BJ (cell line): ENCODE measurements around the gene CHID1. TPM values are rescaled to one million over a fixed set of nuclear protein-coding genes. Genes with fewer than 3 reads are reported as not detected.

Source experiments
- CTCF ChIA-PET: fragments of 350-600 bp; formaldehyde crosslinking; extraction: SDS; loops from one replicate; lab custom pipeline; 2021; ENCODE audit warnings: antibody characterized with exemption, inconsistent platforms; lab: Yijun Ruan, JAX
- POLR2A ChIA-PET: fragments of 300-600 bp; sonication (Branson Sonifier 250); formaldehyde crosslinking; extraction: SDS; loops from one replicate; lab custom pipeline; 2021; ENCODE audit warnings: antibody characterized with exemption; lab: Charles Lee
- DNase-seq: peaks from one replicate; pipeline ENCODE4 v3.0.0-alpha.2; 2011; ENCODE audit warnings: low read depth
- H3K27me3 ChIP-seq: 2 replicates; pipeline ENCODE4 v1.6.0; 2011; ENCODE audit warnings: low read length; ENCODE audit not compliant: control insufficient read depth, insufficient read depth
- H3K36me3 ChIP-seq: 2 replicates; pipeline ENCODE4 v1.5.1; 2011; ENCODE audit warnings: low read length; ENCODE audit not compliant: control insufficient read depth, insufficient read depth
- H3K4me3 ChIP-seq: 2 replicates; pipeline ENCODE4 v1.5.1; 2011; ENCODE audit warnings: low read depth, mild to moderate bottlenecking, control low read depth, low read length
- CTCF ChIP-seq: IDR thresholded peaks from 2 replicates; pipeline ENCODE4 v1.5.1; 2011; ENCODE audit warnings: low read depth, mild to moderate bottlenecking, control low read depth, inconsistent platforms, low read length, moderate library complexity; ENCODE audit not compliant: insufficient read depth
- polyA plus RNA-seq: library from polyadenylated mRNA; depleted of rRNA; stranded (reverse); fragments of >200 nt; gene quantifications from 2 replicates; pipeline ENCODE4 v1.2.3, GENCODE V29; 2011; rRNA removed
- small RNA-seq: library from RNA; depleted of rRNA; stranded (forward); fragments of <200 nt; gene quantifications from one replicate; pipeline ENCODE3, GENCODE V24; 2012; ENCODE audit warnings: low replicate concordance, low read depth; ENCODE audit not compliant: insufficient read length

CHID1 gene
- polyA plus RNA-seq, 1 experiment, result 178 TPM

DNA sequence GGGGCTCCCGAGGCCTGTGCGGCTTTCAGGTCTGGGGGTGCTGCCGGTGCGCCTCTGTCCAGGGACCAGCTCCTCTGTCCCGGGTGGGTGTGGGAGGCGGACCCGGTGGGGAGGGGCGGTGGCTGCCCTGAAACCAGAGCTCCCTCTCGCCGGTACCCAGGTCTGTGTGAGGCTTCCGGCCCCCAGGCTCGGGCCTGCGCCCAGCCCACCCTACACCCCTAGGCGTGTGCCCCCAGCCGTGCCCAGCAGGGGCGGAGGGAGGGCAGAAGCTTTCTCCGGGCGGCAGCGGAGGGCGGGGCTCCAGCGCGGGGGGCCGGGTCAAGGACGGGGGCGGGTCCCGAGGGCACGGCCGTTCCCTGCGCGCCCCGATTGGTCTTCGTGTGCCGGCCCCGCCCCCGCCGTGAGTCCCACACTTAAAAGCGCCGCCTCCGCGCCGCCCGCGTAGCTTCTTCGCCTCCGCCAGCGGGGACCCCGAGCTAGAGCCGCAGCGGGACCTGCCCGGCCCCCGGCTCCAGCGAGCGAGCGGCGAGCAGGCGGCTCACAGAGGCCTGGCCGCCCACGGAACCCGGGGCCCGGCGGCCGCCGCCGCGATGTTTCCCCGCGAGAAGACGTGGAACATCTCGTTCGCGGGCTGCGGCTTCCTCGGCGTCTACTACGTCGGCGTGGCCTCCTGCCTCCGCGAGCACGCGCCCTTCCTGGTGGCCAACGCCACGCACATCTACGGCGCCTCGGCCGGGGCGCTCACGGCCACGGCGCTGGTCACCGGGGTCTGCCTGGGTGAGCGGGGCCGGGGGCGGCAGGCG, 91.3 kb downstream of the CHID1 start:
- DNase-seq, result no peak
- Histone ChIP-seq H3K36me3 (peaks cover 16% of the 10 kb centered on the region), H3K4me3 (peak overlapping the region; percentile 83), H3K27me3 (no peaks in the 10 kb centered on the region)
- peak; percentile 12; the same call in 1 of the 2 replicates for TF ChIP-seq CTCF
- ChIA-PET CTCF (interaction anchor here (1.0 to 1.9 kb wide), 8 partner anchors 10 to 250 kb away, joined by 3 to 8 read pairs (median 4); no protein-coding TSS in a partner anchor), POLR2A (interaction anchor here (0.7 to 2.1 kb wide), 6 partner anchors 8 to 330 kb away, joined by 3 to 32 read pairs (median 8); partner anchors contain the start of genes CD151, RPLP2 and TSPAN4)

GRCh38 chr11:818396-819128, 92.0 kb downstream of the CHID1 start, which contains the start of gene PNPLA2:
Gene PNPLA2, plus strand, starts transcription at chr11:818914. Its CDS starts 805 bp downstream, at chr11:819719.
- Histone ChIP-seq H3K4me3 (peak within 1 kb of the TSS; percentile 83), H3K36me3 (peaks cover 15% of the 10 kb centered on the region), H3K27me3 (no peaks in the 10 kb centered on the region)
- POLR2A ChIA-PET, result interaction anchor here (0.7 to 2.1 kb wide), 6 partner anchors 8 to 331 kb away, joined by 3 to 32 read pairs (median 8); partner anchors contain the start of genes CD151, RPLP2 and TSPAN4
- CTCF ChIA-PET, result interaction anchor here (1.0 to 1.9 kb wide), 6 partner anchors 9 to 233 kb away, joined by 3 to 8 read pairs (median 4); no protein-coding TSS in a partner anchor
- DNase-seq, result no peak
- no peak for TF ChIP-seq CTCF

Small RNA genes lying within 50 kb of the gene (small RNA-seq; reads per million reads assigned to genes)
- gene RNU6-1025P, result not detected

Other genes with a start within 250 kb of the CHID1 start
- 18.5 and 27.7 TPM in 2 replicates for gene DEAF1, start 215.6 kb downstream of the CHID1 start, polyA plus RNA-seq
- 19.5 and 21.7 TPM in 2 replicates for gene TMEM80, start 215.0 kb downstream of the CHID1 start, polyA plus RNA-seq
- 27.6 and 44.4 TPM in 2 replicates for gene EPS8L2, start 204.6 kb downstream of the CHID1 start, polyA plus RNA-seq
- 209 and 278 TPM in 2 replicates for gene TALDO1, start 163.3 kb downstream of the CHID1 start, polyA plus RNA-seq
- gene GATD1, start 133.3 kb downstream of the CHID1 start, polyA plus RNA-seq, result 14.5 and 37.9 TPM in 2 replicates
- 0.23 and 0.25 TPM in 2 replicates for gene CEND1, start 120.7 kb downstream of the CHID1 start, polyA plus RNA-seq
- gene SLC25A22, start 112.5 kb downstream of the CHID1 start, polyA plus RNA-seq, result 12.4 and 25.5 TPM in 2 replicates
- gene PIDD1, start 105.6 kb downstream of the CHID1 start, polyA plus RNA-seq, result 6.8 and 11.2 TPM in 2 replicates
- gene RPLP2, start 100.8 kb downstream of the CHID1 start, polyA plus RNA-seq, result 1,103 and 1,199 TPM in 2 replicates
- 32.0 and 53.1 TPM in 2 replicates for gene PNPLA2, start 91.9 kb downstream of the CHID1 start, polyA plus RNA-seq
- 0.16 and 0.18 TPM in 2 replicates for gene CRACR2B, start 82.9 kb downstream of the CHID1 start, polyA plus RNA-seq
- gene CD151, start 77.9 kb downstream of the CHID1 start, polyA plus RNA-seq, result 1,448 and 2,262 TPM in 2 replicates
- gene POLR2L, start 68.3 kb downstream of the CHID1 start, polyA plus RNA-seq, result 308 and 734 TPM in 2 replicates
- gene TSPAN4, start 68.0 kb downstream of the CHID1 start, polyA plus RNA-seq, result 145 and 295 TPM in 2 replicates
- gene AP2A2, start 15.1 kb upstream of the CHID1 start, polyA plus RNA-seq, result 53.3 and 76.5 TPM in 2 replicates
- gene MUC6, start 125.9 kb upstream of the CHID1 start, polyA plus RNA-seq, result not detected in 2 replicates
- not detected in 2 replicates for gene MUC2, start 164.1 kb upstream of the CHID1 start, polyA plus RNA-seq
- gene MUC5AC, start 247.1 kb upstream of the CHID1 start, polyA plus RNA-seq, result not detected in 2 replicates